K562 (cell line): Measurements from ENCODE around the gene SPHK1. TPM values are rescaled to one million over a fixed set of nuclear protein-coding genes. Genes with fewer than 3 reads are reported as not detected.
A peak's percentile ranks its signal among the peaks of the same experiment; 100 is the strongest.

Source experiments
- ATAC-seq: fragments of 200-7000 bp; cut with Tn5 transposase; 3 replicates; pipeline ENCODE4 v1.9.1; 2020; ENCODE audit warnings: moderate library complexity
- BruUV-seq: library from RNA; stranded (reverse); fragments of 400-500 nt; replicated peaks from 2 replicates; lab custom pipeline; 2021; lab: Mats Ljungman, UMichigan
- CTCF ChIA-PET: fragments of 300-600 bp; formaldehyde crosslinking; extraction: SDS; loops from one replicate; lab custom pipeline; 2021; ENCODE audit warnings: low intra/inter-chr PET ratio; lab: Yijun Ruan, JAX
- POLR2A ChIA-PET: fragments of 300-600, 350-650 bp; sonication (Branson Sonifier 250); formaldehyde crosslinking; extraction: SDS; loops from one replicate; lab custom pipeline; 2021; ENCODE audit warnings: antibody characterized with exemption, inconsistent platforms; lab: Yijun Ruan, JAX
- DNase-seq, 4 experiments: peaks; one replicate each; pipeline versions ENCODE4 v3.0.0 to v3.0.0-alpha.2; 2011 to 2018; ENCODE audit warnings: low spot score in 3 of 4, mixed read lengths in 3 of 4; ENCODE audit errors: extremely low read depth in 1 of 4
- FAIRE-seq: peaks from 2 replicates; lab custom pipeline; 2011; peaks lifted over from hg19 to GRCh38; lab: Jason Lieb, UNC
- H2AFZ ChIP-seq: 2 replicates; pipeline ENCODE4 v1.6.0; 2011; ENCODE audit warnings: low read depth, low read length, control low read depth, inconsistent platforms
- H3K27ac ChIP-seq: fragments of 200-600 bp; 3 replicates; pipeline ENCODE4 v1.8.0; 2011; ENCODE audit warnings: low read depth, mild to moderate bottlenecking, control low read depth, inconsistent platforms, low read length, moderate library complexity, mixed read lengths; ENCODE audit errors: extremely low read depth
- H3K27me3 ChIP-seq, 2 experiments: fragments of 300-600 bp in 1 of 2; 2 replicates in 1 of 2; 3 replicates in 1 of 2; pipeline versions ENCODE4 v1.6.0 to v1.8.0; 2011; ENCODE audit warnings: inconsistent platforms in 2 of 2, low read length in 2 of 2, mild to moderate bottlenecking in 1 of 2, mixed read lengths in 1 of 2, moderate library complexity in 1 of 2; ENCODE audit not compliant: control insufficient read depth in 2 of 2, insufficient read depth in 2 of 2
- H3K36me3 ChIP-seq: fragments of 300-600 bp; 3 replicates; pipeline ENCODE4 v1.8.0; 2011; ENCODE audit warnings: mild to moderate bottlenecking, low read length, inconsistent platforms; ENCODE audit not compliant: control insufficient read depth, insufficient read depth
- H3K4me1 ChIP-seq, 2 experiments: fragments of 200-600 bp in 1 of 2; replicated peaks in 1 of 2; 2 replicates in 1 of 2; 3 replicates in 1 of 2; pipeline versions ENCODE4 v1.5.1 to v1.8.0; 2011; ENCODE audit warnings: inconsistent platforms in 2 of 2, low read length in 2 of 2, mild to moderate bottlenecking in 1 of 2, mixed read lengths in 1 of 2, moderate library complexity in 1 of 2; ENCODE audit not compliant: control insufficient read depth in 2 of 2, insufficient read depth in 2 of 2
- H3K4me2 ChIP-seq: 2 replicates; pipeline ENCODE4 v1.6.1; 2011; ENCODE audit warnings: low read length, control low read depth, inconsistent platforms, mixed read lengths; ENCODE audit not compliant: insufficient read depth
- H3K4me3 ChIP-seq: fragments of 200-600 bp; sonication (generic), shearing (Covaris generic); 2 replicates; pipeline ENCODE4 v1.5.1; 2016; ENCODE audit warnings: control low read depth, inconsistent platforms
- H3K79me2 ChIP-seq: fragments of 200-600 bp; 3 replicates; pipeline ENCODE4 v1.8.0; 2011; ENCODE audit warnings: low read length, inconsistent platforms; ENCODE audit not compliant: control insufficient read depth, insufficient read depth
- H3K9ac ChIP-seq, 2 experiments: 2 replicates each; pipeline versions ENCODE4 v1.6.0 to v1.6.1; 2011; ENCODE audit warnings: low read depth in 2 of 2, low read length in 2 of 2, control low read depth in 1 of 2, inconsistent platforms in 1 of 2, mild to moderate bottlenecking in 1 of 2, mixed read lengths in 1 of 2; ENCODE audit not compliant: insufficient read depth in 1 of 2
- H3K9me1 ChIP-seq: one replicate; pipeline ENCODE4 v1.6.0; 2011; ENCODE audit warnings: inconsistent platforms, mild to moderate bottlenecking, low read length, moderate library complexity; ENCODE audit not compliant: control insufficient read depth, insufficient read depth
- H3K9me3 ChIP-seq: replicated peaks from 2 replicates; pipeline ENCODE4 v1.5.1; 2011; ENCODE audit warnings: low read depth, low read length, inconsistent platforms; ENCODE audit not compliant: control insufficient read depth, insufficient read depth
- H4K20me1 ChIP-seq: replicated peaks from 2 replicates; pipeline ENCODE4 v1.6.1; 2011; ENCODE audit warnings: low read length, inconsistent platforms, mixed read lengths; ENCODE audit not compliant: control insufficient read depth, insufficient read depth
- KDM5B ChIP-seq: fragments of 200-600 bp; sonication (generic); IDR thresholded peaks from 2 replicates; pipeline ENCODE4 v1.6.1; 2012; ENCODE audit warnings: low read depth, mild to moderate bottlenecking, moderate library complexity, low read length, control low read depth, inconsistent platforms; ENCODE audit not compliant: insufficient replicate concordance
- POLR2A ChIP-seq: fragments of 450-650 bp; conservative IDR thresholded peaks from 2 replicates; pipeline ENCODE4 v1.6.1; 2016
- POLR2AphosphoS5 ChIP-seq: IDR thresholded peaks from 2 replicates; pipeline ENCODE4 v1.6.1; 2011; ENCODE audit warnings: mild to moderate bottlenecking, low read depth, low read length, moderate library complexity; ENCODE audit not compliant: control insufficient read depth, insufficient read depth
- POLR2G ChIP-seq: fragments of 200-400 bp; formaldehyde crosslinking; IDR thresholded peaks from 2 replicates; pipeline ENCODE4 v1.6.1; 2017; ENCODE audit warnings: low read depth, mild to moderate bottlenecking, antibody characterized with exemption, low read length, moderate library complexity
- PURB ChIP-seq: sonication (generic); formaldehyde crosslinking; IDR thresholded peaks from 2 replicates; pipeline ENCODE4 v1.9.0; 2021; ENCODE audit warnings: low read depth, mild to moderate bottlenecking, missing genetic modification reagents
- WGBS: fragments of 100-300 bp; shearing (Covaris generic); methylation state at CpG from one replicate; pipeline ENCODE4 v1.1.6; 2016; ENCODE audit warnings: low coverage, mixed read lengths; ENCODE audit not compliant: insufficient coverage; ENCODE audit errors: missing lambda C conversion rate; 5-methylcytosine and 5-hydroxymethylcytosine counted together
- in situ Hi-C: fragments of 300-500 bp; cut with MboI; formaldehyde crosslinking; loops from 4 replicates; pipeline ENCODE4 v1.15.0; 2018; ENCODE audit warnings: inconsistent platforms, mixed read lengths
- intact Hi-C: fragments of 100-400 bp; cut with micrococcal nuclease; formaldehyde crosslinking; loops from 2 replicates; pipeline ENCODE4 v1.14.2; 2022
- polyA plus RNA-seq, 8 experiments: library from polyadenylated mRNA; depleted of rRNA in 4 of 8; stranded (reverse) in 5 of 8; unstranded in 3 of 8; fragments of >200 nt; fragmentation: Nextera tagmentation in 2 of 8; fragmentation: Illumina TruSeq in 1 of 8; extraction: Ambion mirVana in 2 of 8; extraction: Trizol in 1 of 8; gene quantifications; 2 replicates each; pipeline versions ENCODE4 v1.2.1 to v1.2.3, GENCODE V29; 2011 to 2014; ENCODE audit warnings: inconsistent platforms in 1 of 8, missing spikeins in 1 of 8
- total RNA-seq, 7 experiments: library from RNA; depleted of rRNA in 6 of 7; stranded (reverse); fragments of >200 nt in 6 of 7; fragmentation: Illumina TruSeq in 2 of 7; extraction: Trizol in 2 of 7; gene quantifications; 2 replicates each; pipeline versions ENCODE4 v1.2.1 to v1.2.3, GENCODE V29; 2011 to 2021; ENCODE audit warnings: low replicate concordance in 1 of 7

The SPHK1 gene
- total and polyA plus RNA-seq, 9 of the 15 experiments (the other 6 are each of a cell fraction or from before 2014, with no cell fraction given), result 0.21 to 60.3 (median 14.5) TPM

- no peaks in the 10 kb centered on the region for H3K9me3 ChIP-seq
- H3K9ac ChIP-seq, result peak overlapping the region in 1 of 2 experiments; percentile 74; a peak in 2 of 4 replicates
- no peak overlapping the region for H2AFZ ChIP-seq
- ChIA-PET POLR2A (interaction anchor here (0.6 to 3.1 kb wide), 11 partner anchors 8 to 176 kb away, joined by 3 to 13 read pairs (median 3); no protein-coding TSS in a partner anchor), CTCF (interaction anchor here (0.6 kb wide), 1 partner anchor 25 kb away, joined by 7 read pairs; no protein-coding TSS in a partner anchor)
- H4K20me1 ChIP-seq, result no peaks in the 10 kb centered on the region
- no peak overlapping the region for H3K27ac ChIP-seq
- no peak overlapping the region for H3K4me3 ChIP-seq
- H3K36me3 ChIP-seq, result peaks cover 62% of the 10 kb centered on the region
- H3K4me1 ChIP-seq, result peaks cover 9 to 34% of the 10 kb centered on the region in 2 experiments
- no TSS peak for BruUV-seq
- no peak for ATAC-seq
- H3K27me3 ChIP-seq, result no peaks in the 10 kb centered on the region
- H3K4me2 ChIP-seq, result no peak overlapping the region
- 64% methylated on average over 10 of the region's 11 CpGs for WGBS
- TF ChIP-seq POLR2AphosphoS5, result 0 out of 2 replicates have a peak, but pooled peaks have one; percentile 16
- TF ChIP-seq PURB (CRISPR knock-in tag), result no peak
- peak; percentile 27 for TF ChIP-seq KDM5B
- TF ChIP-seq POLR2G, result peak; percentile 55
- 0 out of 2 replicates have a peak, but pooled peaks have one; percentile 18 for TF ChIP-seq POLR2A
- in situ Hi-C loops (no loop called here), intact Hi-C loops (no loop called here)
- FAIRE-seq, result no peak
- no peaks in the 10 kb centered on the region for H3K9me1 ChIP-seq
- no peak for DNase-seq
- H3K79me2 ChIP-seq, result peaks cover 25% of the 10 kb centered on the region
Measured at GRCh38 chr17:76390003-76390421, 5.6 kb downstream of the SPHK1 start.
